ENCODE results near the gene TCF19. TPM values are rescaled to one million over a fixed set of nuclear protein-coding genes. Genes with fewer than 3 reads are reported as not detected.

Gene TCF19
- total RNA-seq, 4 donors from 2014 or later, result 3.9 to 5.9 (median 5.1) TPM

GRCh38 chr6:31128093-31128676, 30.2 kb upstream of the TCF19 start:
- H3K9me3 ChIP-seq, result no peaks in the 10 kb centered on the region
- WGBS, 2 donors (ENCODE audit: low coverage in 1 of 2), result 0 to 5% methylated on average over 3 to 8 of the region's 8 CpGs
- H3K27me3 ChIP-seq, result no peaks in the 10 kb centered on the region
- ATAC-seq, result no peak
- no peak overlapping the region for H3K4me3 ChIP-seq
- no peak overlapping the region for H3K27ac ChIP-seq
- peak in 3 of 4 experiments; percentile 61 to 82 (median 66) for TF ChIP-seq CTCF (IDR thresholded peaks at IDR 0.05)
- TF ChIP-seq POLR2A (IDR thresholded peaks at IDR 0.05), result no peak
- peaks cover 0 to 3% of the 10 kb centered on the region in 2 donors for H3K36me3 ChIP-seq
- peaks cover 0 to 13% (median 0%) of the 10 kb centered on the region in 3 donors for H3K4me1 ChIP-seq

GRCh38 chr6:31129130-31129529, 29.3 kb upstream of the TCF19 start:
- Histone ChIP-seq H3K27me3 (no peaks in the 10 kb centered on the region), H3K27ac (no peak overlapping the region), H3K4me1 (peaks cover 0 to 5% (median 0%) of the 10 kb centered on the region in 3 donors), H3K36me3 (peaks cover 0 to 3% of the 10 kb centered on the region in 2 donors), H3K9me3 (no peaks in the 10 kb centered on the region), H3K4me3 (no peak overlapping the region)
- ATAC-seq, result no peak
- TF ChIP-seq CTCF (IDR thresholded peaks at IDR 0.05), result no peak
- no peak for TF ChIP-seq POLR2A (IDR thresholded peaks at IDR 0.05)
- no peak for TF ChIP-seq EP300 (IDR thresholded peaks at IDR 0.05)
- no peak for TF ChIP-seq POLR2AphosphoS5 (IDR thresholded peaks at IDR 0.05)
- 24 to 33% methylated on average over 4 of the region's 4 CpGs for WGBS, 2 donors (ENCODE audit: low coverage in 1 of 2)

- WGBS, 2 donors (ENCODE audit: low coverage in 1 of 2), result 93 to 100% methylated on average over 1 to 3 of the region's 3 CpGs
These were observed 27.6 kb upstream of the TCF19 start for GRCh38 chr6:31130751-31131150.

GRCh38 chr6:31131595-31131994, 26.8 kb upstream of the TCF19 start:
- H3K36me3 ChIP-seq, result no peaks in the 10 kb centered on the region
- WGBS, 2 donors (ENCODE audit: low coverage in 1 of 2), result 68 to 84% methylated on average over 2 to 3 of the region's 3 CpGs
- H3K9me3 ChIP-seq, result no peaks in the 10 kb centered on the region
- ATAC-seq, result no peak
- TF ChIP-seq EP300 (IDR thresholded peaks at IDR 0.05) (no peak), CTCF (IDR thresholded peaks at IDR 0.05) (no peak), POLR2A (IDR thresholded peaks at IDR 0.05) (no peak), POLR2AphosphoS5 (IDR thresholded peaks at IDR 0.05) (no peak)
- H3K27me3 ChIP-seq, result no peaks in the 10 kb centered on the region
- H3K4me1 ChIP-seq, result no peaks in the 10 kb centered on the region
- no peak overlapping the region for H3K27ac ChIP-seq
- no peak overlapping the region for H3K4me3 ChIP-seq

More at GRCh38 chr6:31130751-31131150, 27.6 kb upstream of the TCF19 start:
- ATAC-seq, result no peak
- H3K4me3 ChIP-seq, result no peak overlapping the region
- H3K9me3 ChIP-seq, result no peaks in the 10 kb centered on the region
- TF ChIP-seq CTCF (IDR thresholded peaks at IDR 0.05) (no peak), EP300 (IDR thresholded peaks at IDR 0.05) (no peak), POLR2A (IDR thresholded peaks at IDR 0.05) (no peak), POLR2AphosphoS5 (IDR thresholded peaks at IDR 0.05) (no peak)
- no peaks in the 10 kb centered on the region for H3K4me1 ChIP-seq
- peaks cover 0 to 3% of the 10 kb centered on the region in 2 donors for H3K36me3 ChIP-seq
- no peak overlapping the region for H3K27ac ChIP-seq
- no peaks in the 10 kb centered on the region for H3K27me3 ChIP-seq

- 82 to 83% methylated on average over 1 to 4 of the region's 6 CpGs for WGBS, 2 donors (ENCODE audit: low coverage in 1 of 2)
- Histone ChIP-seq H3K36me3 (no peaks in the 10 kb centered on the region), H3K4me1 (peaks cover 0 to 7% (median 3%) of the 10 kb centered on the region in 3 donors), H3K9me3 (no peaks in the 10 kb centered on the region), H3K27me3 (no peaks in the 10 kb centered on the region), H3K27ac (no peak overlapping the region), H3K4me3 (no peak overlapping the region)
- no peak for ATAC-seq
- TF ChIP-seq POLR2AphosphoS5 (IDR thresholded peaks at IDR 0.05) (no peak), POLR2A (IDR thresholded peaks at IDR 0.05) (no peak), CTCF (IDR thresholded peaks at IDR 0.05) (no peak), EP300 (IDR thresholded peaks at IDR 0.05) (no peak)
These were observed 25.6 kb upstream of the TCF19 start for GRCh38 chr6:31132806-31133205.
